HG02938 (cell line): Measurements from ENCODE around the gene ZNF326.
A peak's percentile ranks its signal among the peaks of the same experiment; 100 is the strongest.

Source experiments
- ATAC-seq: cut with Tn5 transposase; IDR thresholded peaks from one replicate; pipeline ENCODE4 v1.9.1; 2021; ENCODE audit warnings: mild to moderate bottlenecking, moderate library complexity; ENCODE audit not compliant: unreplicated experiment

ZNF326 gene

DNA sequence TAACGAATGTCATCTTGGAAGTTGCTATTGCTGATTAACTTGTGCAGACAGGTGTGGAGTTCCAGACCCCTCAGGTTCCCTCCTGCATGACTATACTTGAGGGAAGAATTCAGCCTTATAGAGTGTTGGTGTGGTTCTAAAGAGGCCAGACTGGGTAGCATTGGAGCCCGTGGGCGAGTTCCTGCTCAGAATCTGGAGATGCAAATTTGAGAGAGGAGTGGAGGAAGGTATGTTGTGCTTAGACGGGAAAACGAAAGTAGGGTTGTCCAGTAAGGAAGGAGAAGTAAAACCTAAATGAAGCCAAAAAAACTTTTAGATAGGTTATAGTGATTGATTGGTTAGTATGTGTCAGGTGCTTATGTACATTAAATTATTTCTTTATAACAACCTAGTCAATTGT lies 79.2 kb downstream of the ZNF326 start:
- ATAC-seq: peak; percentile 65

DNA sequence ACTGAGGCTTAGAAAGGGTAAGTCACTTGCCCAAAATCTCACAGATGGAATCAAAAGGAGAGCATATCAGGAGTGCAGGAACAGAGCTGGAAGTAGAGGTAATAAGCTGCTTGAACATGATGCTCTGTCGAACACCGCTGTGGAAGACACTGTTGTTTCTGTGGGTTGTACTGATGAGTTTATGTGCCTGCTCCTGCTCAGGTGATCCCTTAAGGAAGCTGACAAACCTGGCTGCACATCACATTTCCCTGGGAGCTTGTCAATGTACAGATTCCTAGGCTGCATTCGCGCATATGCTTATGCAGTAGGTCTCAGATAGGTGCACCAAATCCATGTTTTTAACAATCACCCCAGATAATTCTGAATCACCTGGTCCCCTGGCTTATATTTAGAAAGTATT lies 79.7 kb downstream of the ZNF326 start:
- ATAC-seq: no peak

DNA sequence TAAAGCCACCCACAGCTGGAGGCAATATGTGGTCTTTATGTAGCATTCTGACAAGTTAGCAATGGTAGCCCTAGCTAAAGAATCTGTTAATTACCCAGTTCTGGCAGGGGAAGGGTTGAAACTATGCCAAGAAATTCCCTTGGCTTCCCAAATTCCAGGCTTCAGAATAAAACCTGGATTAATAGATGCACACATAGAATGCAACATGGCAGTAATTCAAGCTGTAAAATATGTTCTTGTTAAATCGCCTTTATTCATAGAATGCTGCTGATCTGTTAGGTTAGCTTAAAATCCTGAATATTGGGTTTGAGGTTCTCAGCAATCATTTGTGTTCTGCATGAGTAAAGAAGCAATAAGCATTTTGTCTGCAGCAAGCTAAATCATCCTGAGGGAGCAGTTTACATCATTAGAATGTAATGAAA lies 80.1 kb downstream of the ZNF326 start:
- ATAC-seq: no peak

DNA sequence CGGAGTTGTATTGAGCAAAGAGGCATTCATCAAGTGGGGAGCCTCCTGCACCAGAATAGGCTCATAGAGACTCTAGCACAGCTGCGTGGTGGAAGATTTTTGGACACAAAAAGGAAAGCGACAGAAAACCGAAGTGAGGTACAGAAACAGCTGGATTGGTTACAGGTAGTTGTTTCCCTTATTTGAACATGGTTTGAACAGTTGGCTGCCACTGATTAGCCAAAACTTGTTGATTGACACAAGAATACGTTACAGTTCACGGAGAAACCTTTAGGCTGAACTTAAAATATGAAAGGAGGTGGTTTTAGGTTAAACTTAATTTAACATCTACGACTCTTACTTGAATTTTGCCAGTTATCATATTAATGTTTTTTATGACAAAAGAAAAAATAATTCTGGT lies 89.1 kb downstream of the ZNF326 start:
- ATAC-seq: no peak
